DMS79 (cell line): Measurements from ENCODE around the gene RSF1.

Experiments used
- DNase-seq: peaks from one replicate; lab custom pipeline; 2025; lab: John Stamatoyannopoulos, UW

The RSF1 gene

GRCh38 chr11:77748266-77748665 is 72.3 kb downstream of the RSF1 start:
- no peak for DNase-seq

- DNase-seq = no peak
Measured at GRCh38 chr11:77747381-77747969, 73.0 kb downstream of the RSF1 start.

DNA sequence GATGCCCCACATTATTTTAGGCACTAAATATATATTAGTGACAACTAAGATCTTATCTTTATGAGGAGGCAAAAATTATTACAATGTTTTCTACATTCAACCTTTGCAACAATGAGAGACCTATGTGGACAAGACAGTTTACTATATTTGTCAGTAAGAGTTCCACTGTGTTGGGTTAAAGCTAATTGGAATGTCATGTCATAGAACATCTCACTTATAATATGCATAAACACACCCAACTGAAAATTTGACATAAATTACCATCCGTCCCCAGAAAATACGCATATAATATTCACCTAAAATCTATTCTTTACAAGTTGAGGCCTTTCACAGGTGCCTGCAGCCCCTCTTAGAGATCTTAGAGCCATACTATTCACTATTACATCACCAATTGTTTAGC is 84.0 kb downstream of the RSF1 start:
- no peak for DNase-seq

DNA sequence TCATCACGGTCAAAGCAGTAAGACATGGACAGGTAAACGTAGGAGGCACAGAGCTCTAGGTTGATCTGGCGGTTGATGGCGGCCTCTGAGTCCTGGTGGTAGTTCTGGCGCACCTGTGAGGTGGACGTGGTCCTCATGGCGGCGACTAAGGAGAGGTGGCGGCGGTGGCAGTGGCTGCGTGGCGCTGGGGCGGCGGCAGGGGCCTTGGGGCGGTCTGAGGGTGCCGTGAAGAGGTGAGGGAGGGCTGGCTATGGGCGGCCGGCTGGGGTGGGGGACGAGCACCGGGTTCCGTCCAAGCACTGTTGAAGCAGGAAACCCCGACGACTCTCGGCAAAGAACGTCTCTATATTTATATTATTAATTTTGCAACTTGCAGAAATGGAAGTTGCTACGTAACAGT is 85.6 kb downstream of the RSF1 start:
- no peak for DNase-seq

DNA sequence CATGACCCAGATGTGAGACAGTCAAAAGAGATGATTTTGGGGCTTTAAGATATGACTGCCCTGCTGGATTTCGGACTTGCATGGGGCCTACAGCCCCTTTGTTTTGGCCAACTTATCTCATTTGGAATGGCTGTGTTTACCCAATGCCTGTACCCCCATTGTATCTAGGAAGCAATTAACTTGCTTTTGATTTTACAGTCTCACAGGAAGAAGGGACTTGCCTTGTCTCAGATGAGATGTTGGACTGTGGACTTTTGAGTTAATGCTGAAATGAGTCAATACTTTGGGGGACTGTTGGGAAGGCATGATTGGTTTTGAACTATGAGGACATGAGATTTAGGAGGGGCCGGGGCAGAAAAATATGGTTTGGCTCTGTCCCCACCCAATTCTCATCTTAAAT is 88.4 kb downstream of the RSF1 start:
- no peak for DNase-seq

- no peak for DNase-seq
Measured at GRCh38 chr11:77730789-77731188, 89.7 kb downstream of the RSF1 start.

DNA sequence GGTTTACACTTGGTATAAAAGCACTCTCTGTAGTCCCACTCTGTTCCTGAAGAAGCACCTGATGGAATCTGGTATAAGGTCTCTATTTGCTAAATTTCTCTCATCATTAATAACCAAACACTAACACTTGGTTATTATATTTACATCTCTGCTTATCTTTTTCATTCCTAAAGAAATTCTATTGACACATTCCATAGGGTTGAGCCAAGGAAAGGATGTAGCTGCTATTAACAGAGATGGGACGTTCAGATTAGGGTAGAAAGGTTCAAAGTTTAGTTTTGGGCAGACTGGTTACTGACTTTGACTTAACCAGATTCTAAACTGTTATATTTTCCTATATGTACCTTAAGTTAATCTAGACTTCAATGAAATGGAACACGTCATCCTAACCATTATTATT is 91.5 kb downstream of the RSF1 start:
- no peak for DNase-seq

DNA sequence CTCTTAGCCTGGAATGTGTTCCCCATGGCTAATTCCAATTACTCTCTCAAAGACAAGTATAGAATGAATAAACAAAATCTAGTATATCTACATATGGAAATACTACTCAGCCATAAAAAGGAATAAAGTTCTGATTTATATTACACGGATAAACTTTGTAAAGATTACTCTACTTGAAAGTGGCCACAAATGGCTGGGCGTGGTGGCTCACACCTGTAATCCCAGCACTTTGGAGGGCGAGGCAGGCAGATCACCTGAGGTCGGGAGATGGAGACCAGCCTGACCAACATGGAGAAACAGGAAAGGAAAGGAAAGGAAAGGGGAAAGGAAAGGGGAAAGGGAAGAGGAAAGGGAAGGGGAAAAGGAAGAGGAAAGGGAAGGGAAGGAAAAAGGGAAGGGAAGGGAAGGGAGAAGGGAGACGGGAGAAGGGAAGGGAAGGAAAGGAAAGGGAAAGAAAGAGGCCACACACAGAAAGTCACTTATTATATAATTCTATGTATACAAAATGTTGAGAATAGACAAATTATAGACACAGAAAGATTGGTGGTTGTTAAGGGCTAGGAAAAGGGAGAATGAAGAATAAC is 92.2 kb downstream of the RSF1 start:
- DNase-seq = no peak

GRCh38 chr11:77726524-77726923 is 94.0 kb downstream of the RSF1 start:
- no peak for DNase-seq

- no peak for DNase-seq
Measured at GRCh38 chr11:77725433-77725832, 95.1 kb downstream of the RSF1 start.

GRCh38 chr11:77724636-77725035 is 95.9 kb downstream of the RSF1 start:
- no peak for DNase-seq

DNA sequence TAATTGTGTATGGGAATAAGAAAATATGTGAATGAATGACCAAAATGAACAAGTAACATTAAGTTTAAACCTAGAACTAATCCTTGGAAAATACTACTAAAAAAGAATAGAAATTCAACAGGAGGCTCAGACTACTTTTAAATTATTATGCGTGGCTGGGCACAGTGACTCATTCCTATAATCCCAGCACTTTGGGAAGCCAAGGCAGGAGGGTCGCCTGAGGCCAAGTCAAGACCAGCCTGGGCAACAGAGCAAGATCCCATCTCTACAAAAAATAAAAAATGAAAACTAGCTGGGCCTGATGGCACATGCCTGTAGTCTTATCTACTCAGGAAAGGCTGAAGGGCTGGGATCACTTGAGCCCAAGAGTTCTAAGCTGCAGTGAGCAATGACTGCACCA is 97.5 kb downstream of the RSF1 start:
- no peak for DNase-seq

GRCh38 chr11:77710358-77710757 is 110.2 kb downstream of the RSF1 start:
- no peak for DNase-seq

- DNase-seq = no peak
Measured at GRCh38 chr11:77705876-77706579, 114.5 kb downstream of the RSF1 start.

GRCh38 chr11:77705195-77705875 is 115.2 kb downstream of the RSF1 start:
- DNase-seq = no peak

GRCh38 chr11:77704029-77704428 is 116.5 kb downstream of the RSF1 start:
- DNase-seq = no peak

- no peak for DNase-seq
Measured at GRCh38 chr11:77699425-77699824, 121.1 kb downstream of the RSF1 start.

- no peak for DNase-seq
Measured at GRCh38 chr11:77698896-77699295, 121.6 kb downstream of the RSF1 start.

DNA sequence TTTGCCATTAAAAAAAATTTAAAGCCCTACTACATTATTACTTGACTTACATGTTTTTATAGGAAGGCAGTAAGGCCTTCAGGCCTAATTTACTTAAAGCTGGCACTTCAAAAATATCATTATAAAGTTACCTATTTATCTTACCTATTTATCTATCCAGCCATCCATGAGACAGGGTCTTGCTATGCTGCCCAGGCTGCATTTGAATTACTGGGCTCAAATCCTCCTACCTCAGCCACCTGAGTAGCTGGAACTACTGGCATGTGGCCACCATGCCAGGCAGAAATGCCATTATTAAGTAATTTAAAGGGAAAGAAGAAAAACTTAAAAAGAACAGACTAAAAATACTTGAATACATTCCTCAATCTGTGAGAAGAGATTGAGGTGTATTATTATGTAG is 122.7 kb downstream of the RSF1 start:
- no peak for DNase-seq

- DNase-seq = no peak
Measured at GRCh38 chr11:77695417-77695816, 125.1 kb downstream of the RSF1 start.

GRCh38 chr11:77690649-77691048 is 129.9 kb downstream of the RSF1 start:
- no peak for DNase-seq

DNA sequence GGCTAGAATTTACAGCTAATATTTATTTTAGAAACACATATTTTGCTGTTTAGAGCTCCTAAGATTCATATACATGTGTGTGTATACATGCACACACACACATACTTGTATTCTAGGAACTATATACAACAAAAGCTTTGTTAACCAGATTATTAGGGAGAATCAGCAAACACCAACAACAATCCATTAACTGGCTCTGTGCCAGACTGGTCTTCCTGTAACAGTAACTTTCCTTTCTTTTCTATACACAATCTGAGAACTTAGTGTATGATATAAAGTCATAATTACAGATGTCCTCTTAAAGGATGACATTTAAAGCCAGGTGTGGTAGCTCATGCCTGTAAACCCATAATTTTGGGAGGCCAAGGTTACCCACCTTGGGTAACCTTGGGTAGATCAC is 133.4 kb downstream of the RSF1 start:
- no peak for DNase-seq

- no peak for DNase-seq
Measured at GRCh38 chr11:77677138-77677537, 143.4 kb downstream of the RSF1 start.
